GM12878 (cell line): ENCODE data around the gene MAB21L1. TPM values are rescaled to one million over a fixed set of nuclear protein-coding genes. Genes with fewer than 3 reads are reported as not detected.

Source experiments
- ATAC-seq: fragments of 200-7000 bp; cut with Tn5 transposase; 3 replicates; pipeline ENCODE4 v1.9.1; 2020; ENCODE audit warnings: mild to moderate bottlenecking, moderate library complexity
- BruUV-seq: library from RNA; stranded (reverse); fragments of 400-500 nt; replicated peaks from 2 replicates; lab custom pipeline; 2021; lab: Mats Ljungman, UMichigan
- CTCF ChIA-PET: fragments of 300-600 bp; sonication (Branson Sonifier 250); formaldehyde crosslinking; extraction: SDS; loops from one replicate; lab custom pipeline; 2021; ENCODE audit warnings: inconsistent platforms; lab: Yijun Ruan, JAX
- POLR2A ChIA-PET: fragments of 350-600 bp; formaldehyde crosslinking; extraction: SDS; loops from one replicate; lab custom pipeline; 2021; ENCODE audit warnings: inconsistent platforms; lab: Charles Lee
- RAD21 ChIA-PET: fragments of 300-600 bp; sonication (Branson Sonifier 250); formaldehyde crosslinking; loops from one replicate; lab custom pipeline; 2023; ENCODE audit warnings: antibody characterized with exemption; ENCODE audit not compliant: unreplicated experiment; lab: Charles Lee
- SMC1A ChIA-PET: fragments of 300-600 bp; sonication (Branson Sonifier 250); formaldehyde crosslinking; loops from one replicate; lab custom pipeline; 2023; ENCODE audit not compliant: unreplicated experiment, uncharacterized antibody; lab: Charles Lee
- DNase-seq: peaks from one replicate; pipeline ENCODE4 v3.0.0-alpha.2; 2011; ENCODE audit warnings: low read depth, low spot score
- FAIRE-seq: peaks from 3 replicates; lab custom pipeline; 2011; peaks lifted over from hg19 to GRCh38; lab: Jason Lieb, UNC
- H2AFZ ChIP-seq: 2 replicates; pipeline ENCODE4 v1.6.0; 2011; ENCODE audit warnings: low read depth, low read length, control low read depth; ENCODE audit not compliant: control insufficient read depth
- H3K27ac ChIP-seq: 2 replicates; pipeline ENCODE4 v1.5.1; 2011; ENCODE audit warnings: control low read depth; ENCODE audit not compliant: control insufficient read depth, insufficient read depth
- H3K27me3 ChIP-seq, 2 experiments: replicated peaks in 1 of 2; 2 replicates each; pipeline versions ENCODE4 v1.6.0 to v1.6.1; 2011; ENCODE audit warnings: low read length in 1 of 2; ENCODE audit not compliant: control insufficient read depth in 2 of 2, insufficient read depth in 2 of 2
- H3K36me3 ChIP-seq, 2 experiments: 2 replicates each; pipeline ENCODE4 v1.5.1; 2011; ENCODE audit warnings: low read length in 1 of 2; ENCODE audit not compliant: control insufficient read depth in 2 of 2, insufficient read depth in 2 of 2
- H3K4me1 ChIP-seq: 2 replicates; pipeline ENCODE4 v1.6.1; 2011; ENCODE audit warnings: mild to moderate bottlenecking, low read length, moderate library complexity, mixed read lengths; ENCODE audit not compliant: control insufficient read depth, insufficient read depth
- H3K4me2 ChIP-seq: 2 replicates; pipeline ENCODE4 v1.6.0; 2011; ENCODE audit warnings: control low read depth; ENCODE audit not compliant: control insufficient read depth, insufficient read depth
- H3K4me3 ChIP-seq: fragments of 200-600 bp; sonication (generic); 2 replicates; pipeline ENCODE4 v1.5.1; 2016
- H3K79me2 ChIP-seq: 2 replicates; pipeline ENCODE4 v1.6.0; 2011; ENCODE audit warnings: low read length; ENCODE audit not compliant: control insufficient read depth, insufficient read depth
- H3K9ac ChIP-seq: 2 replicates; pipeline ENCODE4 v1.8.0; 2011; ENCODE audit warnings: low read length, control low read depth, mixed read lengths; ENCODE audit not compliant: control insufficient read depth, insufficient read depth
- H3K9me3 ChIP-seq: replicated peaks from 3 replicates; pipeline ENCODE4 v1.5.1; 2011; ENCODE audit warnings: mild to moderate bottlenecking, low read length; ENCODE audit not compliant: control insufficient read depth, insufficient read depth
- H4K20me1 ChIP-seq: 2 replicates; pipeline ENCODE4 v1.6.0; 2011; ENCODE audit not compliant: control insufficient read depth, insufficient read depth
- ATF2 ChIP-seq: IDR thresholded peaks from 2 replicates; pipeline ENCODE4 v1.6.1; 2012; ENCODE audit warnings: low read length, inconsistent platforms
- ZNF592 ChIP-seq: fragments of 450-650 bp; IDR thresholded peaks from 2 replicates; pipeline ENCODE4 v1.6.1; 2017; ENCODE audit warnings: mild to moderate bottlenecking, moderate library complexity
- WGBS: methylation state at CpG from one replicate; pipeline ENCODE4 v1.1.6; 2016; ENCODE audit warnings: low lambda C conversion rate; ENCODE audit not compliant: insufficient replicate concordance, insufficient coverage; ENCODE audit errors: missing lambda C conversion rate; 5-methylcytosine and 5-hydroxymethylcytosine counted together
- in situ Hi-C: fragments of 300-500 bp; cut with MboI; formaldehyde crosslinking; loops from 9 replicates; pipeline ENCODE4 v1.14.3; 2018; ENCODE audit warnings: mixed read lengths
- intact Hi-C: fragments of 100-400 bp; cut with micrococcal nuclease; formaldehyde crosslinking; loops from one replicate; pipeline ENCODE4 v1.14.2; 2022; ENCODE audit not compliant: unreplicated experiment
- polyA plus RNA-seq, 11 experiments: library from polyadenylated mRNA; depleted of rRNA in 4 of 11; unstranded in 6 of 11; stranded (reverse) in 5 of 11; fragments of >200 nt; fragmentation: Nextera tagmentation in 4 of 11; fragmentation: Illumina TruSeq in 1 of 11; extraction: Ambion mirVana in 4 of 11; extraction: Trizol in 1 of 11; gene quantifications; 1 replicate in 1 of 11; 2 replicates in 10 of 11; pipeline versions ENCODE4 v1.2.1 to v1.2.3, GENCODE V29; 2011 to 2016; ENCODE audit warnings: inconsistent platforms in 2 of 11, missing spikeins in 2 of 11, low read depth in 1 of 11
- total RNA-seq, 4 experiments: library from RNA; depleted of rRNA in 3 of 4; stranded (reverse); fragments of >200 nt in 3 of 4; fragmentation: Illumina TruSeq in 1 of 4; extraction: Trizol in 1 of 4; gene quantifications; 2 replicates each; pipeline versions ENCODE4 v1.2.1 to v1.2.3, GENCODE V29; 2013 to 2021

MAB21L1 gene
- total and polyA plus RNA-seq, 10 of the 15 experiments (the other 5 are each of a cell fraction or from before 2014, with no cell fraction given) = 0.01 to 0.05 TPM; not detected in 8

GRCh38 chr13:35475212-35475959 lies 1.1 kb downstream of the MAB21L1 start (continued):
- no peak for TF ChIP-seq ZNF592

DNA sequence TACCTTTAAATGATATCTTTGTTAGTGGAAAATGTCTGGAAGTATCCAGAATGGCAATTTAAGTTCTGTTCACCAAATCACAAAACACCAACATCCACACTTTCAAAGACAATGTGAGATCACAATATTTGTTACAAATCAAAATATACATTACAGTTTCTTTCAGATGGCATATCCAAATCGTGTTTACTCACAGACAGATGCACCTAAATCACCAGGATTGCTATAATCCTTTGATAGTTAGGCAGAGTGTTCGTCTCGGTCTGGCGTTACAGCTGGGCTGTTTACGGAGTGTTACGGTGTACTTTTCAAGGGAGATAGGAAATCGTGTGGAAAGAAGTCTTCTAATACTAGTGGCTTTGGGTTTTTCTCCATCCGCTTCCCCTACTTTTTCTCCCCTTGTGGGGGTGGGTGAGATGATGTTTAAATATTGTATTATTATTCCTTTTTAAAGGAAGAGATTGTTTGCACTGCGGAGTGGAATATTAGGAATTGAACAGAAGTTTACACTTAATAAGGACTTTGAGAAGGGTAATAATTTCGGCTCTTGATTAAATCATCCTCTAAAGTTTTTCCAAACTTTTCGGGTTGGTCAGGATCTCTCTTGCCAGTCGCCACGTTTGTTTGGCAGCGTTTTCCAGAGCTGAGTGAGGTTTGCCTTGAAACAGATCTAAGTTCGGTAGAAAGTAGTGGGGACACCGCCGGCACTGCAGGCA lies 1.8 kb downstream of the MAB21L1 start:
- H3K36me3 ChIP-seq = no peaks in the 10 kb centered on the region
- H3K4me3 ChIP-seq = peak overlapping the region; percentile 15; the same call in 1 of the 2 replicates
- no peak overlapping the region for H3K4me2 ChIP-seq
- no peaks in the 10 kb centered on the region for H4K20me1 ChIP-seq
- POLR2A ChIA-PET = no interaction called here
- no TSS peak for BruUV-seq
- peaks cover 11 to 34% of the 10 kb centered on the region in 2 experiments for H3K27me3 ChIP-seq
- intact Hi-C loops (no loop called here), in situ Hi-C loops (no loop called here)
- no peak overlapping the region for H3K27ac ChIP-seq
- no peak overlapping the region for H3K9ac ChIP-seq
- 44% methylated on average over 17 of the region's 17 CpGs for WGBS
- CTCF ChIA-PET = no interaction called here
- SMC1A ChIA-PET = no interaction called here
- H3K9me3 ChIP-seq = no peaks in the 10 kb centered on the region; the same call in 2 of the 3 replicates
- FAIRE-seq (no peak), ATAC-seq (no peak), DNase-seq (no peak)
- H3K79me2 ChIP-seq = no peaks in the 10 kb centered on the region
- no peaks in the 10 kb centered on the region for H3K4me1 ChIP-seq
- no peak for TF ChIP-seq ATF2
- RAD21 ChIA-PET = no interaction called here
- H2AFZ ChIP-seq = no peak overlapping the region
